ENCODE results near the gene HYAL1.

Gene HYAL1

GRCh38 chr3:50269977-50270413 is 33.4 kb downstream of the HYAL1 start:
- TF ChIP-seq, protein P1, sequence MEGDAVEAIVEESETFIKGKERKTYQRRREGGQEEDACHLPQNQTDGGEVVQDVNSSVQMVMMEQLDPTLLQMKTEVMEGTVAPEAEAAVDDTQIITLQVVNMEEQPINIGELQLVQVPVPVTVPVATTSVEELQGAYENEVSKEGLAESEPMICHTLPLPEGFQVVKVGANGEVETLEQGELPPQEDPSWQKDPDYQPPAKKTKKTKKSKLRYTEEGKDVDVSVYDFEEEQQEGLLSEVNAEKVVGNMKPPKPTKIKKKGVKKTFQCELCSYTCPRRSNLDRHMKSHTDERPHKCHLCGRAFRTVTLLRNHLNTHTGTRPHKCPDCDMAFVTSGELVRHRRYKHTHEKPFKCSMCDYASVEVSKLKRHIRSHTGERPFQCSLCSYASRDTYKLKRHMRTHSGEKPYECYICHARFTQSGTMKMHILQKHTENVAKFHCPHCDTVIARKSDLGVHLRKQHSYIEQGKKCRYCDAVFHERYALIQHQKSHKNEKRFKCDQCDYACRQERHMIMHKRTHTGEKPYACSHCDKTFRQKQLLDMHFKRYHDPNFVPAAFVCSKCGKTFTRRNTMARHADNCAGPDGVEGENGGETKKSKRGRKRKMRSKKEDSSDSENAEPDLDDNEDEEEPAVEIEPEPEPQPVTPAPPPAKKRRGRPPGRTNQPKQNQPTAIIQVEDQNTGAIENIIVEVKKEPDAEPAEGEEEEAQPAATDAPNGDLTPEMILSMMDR (IDR thresholded peaks at IDR 0.05): no peak

DNA sequence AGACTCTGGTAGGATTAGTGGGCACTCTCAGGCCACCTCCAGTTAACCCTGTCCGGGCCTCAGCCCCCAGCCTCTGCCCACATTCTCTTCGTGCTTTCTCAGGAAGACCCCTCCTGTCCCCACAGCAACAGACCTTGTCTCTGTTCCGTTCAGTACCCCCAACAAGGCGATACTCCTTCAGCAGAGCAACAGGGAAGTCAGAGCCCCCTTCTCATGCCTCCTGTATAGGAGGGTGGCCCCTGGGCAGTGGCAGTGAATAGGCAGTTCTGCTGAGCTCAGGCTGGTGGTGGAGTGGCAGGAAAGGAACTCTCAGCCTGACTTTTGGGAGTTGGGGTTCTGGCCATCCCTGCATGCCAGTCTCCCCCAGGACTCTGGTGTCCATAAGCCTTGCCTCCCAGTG is 33.9 kb downstream of the HYAL1 start:
- TF ChIP-seq, protein P1 (IDR thresholded peaks at IDR 0.05): no peak

DNA sequence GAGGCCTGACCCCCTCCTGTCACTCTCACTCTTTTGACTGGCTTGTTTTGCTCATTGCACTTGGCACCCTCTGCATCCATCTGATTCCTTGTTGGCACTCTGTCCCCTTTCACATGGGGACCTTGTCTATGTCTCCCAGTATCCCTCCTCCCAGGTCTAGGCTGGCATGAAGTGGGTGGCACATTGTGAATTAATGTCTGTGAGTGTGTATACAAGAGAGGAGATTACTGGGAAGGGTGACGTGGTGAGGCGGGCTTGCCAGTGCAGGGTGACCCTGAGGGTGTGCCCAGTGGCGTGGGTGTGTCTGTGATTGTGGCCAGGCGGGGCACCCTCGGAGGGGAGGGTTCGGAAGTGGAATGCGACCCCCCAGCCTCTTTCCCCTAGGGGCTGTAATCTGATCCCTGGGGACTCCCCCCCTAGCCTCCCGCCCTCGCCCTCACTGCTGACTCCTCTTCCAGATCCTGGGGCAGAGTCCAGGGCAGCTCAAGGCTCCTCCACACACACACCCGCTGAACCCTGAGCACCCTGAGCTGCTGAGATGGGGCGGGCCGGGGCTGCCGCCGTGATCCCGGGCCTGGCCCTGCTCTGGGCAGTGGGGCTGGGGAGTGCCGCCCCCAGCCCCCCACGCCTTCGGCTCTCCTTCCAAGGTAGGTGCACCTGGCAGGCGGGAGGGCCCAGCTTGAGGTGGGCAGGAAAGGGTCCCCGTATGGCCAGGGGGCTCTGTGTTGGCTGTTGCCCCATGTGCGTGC is 34.5 kb downstream of the HYAL1 start, which contains the start of gene SEMA3B:
Gene SEMA3B, plus strand, starts transcription at position 445 of the 749 bp plus-strand sequence. Its CDS starts 94 bp downstream, at position 539.
- TF ChIP-seq, protein P1 (IDR thresholded peaks at IDR 0.05): no peak

DNA sequence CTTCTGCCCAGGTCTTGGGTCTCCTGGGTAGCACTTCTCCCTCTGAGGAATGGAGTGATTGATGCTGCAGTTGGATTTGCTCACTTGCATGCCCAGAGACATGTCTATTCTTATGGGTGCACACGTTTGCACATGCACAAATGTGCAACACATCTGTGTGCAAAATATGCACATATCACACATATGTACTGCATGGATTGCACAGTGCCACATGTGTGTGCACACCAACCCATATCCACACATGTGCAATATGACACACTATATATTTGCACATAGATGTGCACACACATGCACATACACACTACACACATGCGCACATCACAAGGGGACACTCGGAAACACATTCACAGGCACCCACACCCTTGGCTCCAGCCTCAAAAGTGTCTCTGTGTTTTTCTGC is 35.1 kb downstream of the HYAL1 start:
- TF ChIP-seq, protein P1 (IDR thresholded peaks at IDR 0.05): no peak

- TF ChIP-seq, protein P1 (IDR thresholded peaks at IDR 0.05): no peak
These were observed 36.0 kb downstream of the HYAL1 start for GRCh38 chr3:50267280-50267913.

- TF ChIP-seq, protein P1 (IDR thresholded peaks at IDR 0.05): no peak
These were observed 36.5 kb downstream of the HYAL1 start for GRCh38 chr3:50266836-50267235.

DNA sequence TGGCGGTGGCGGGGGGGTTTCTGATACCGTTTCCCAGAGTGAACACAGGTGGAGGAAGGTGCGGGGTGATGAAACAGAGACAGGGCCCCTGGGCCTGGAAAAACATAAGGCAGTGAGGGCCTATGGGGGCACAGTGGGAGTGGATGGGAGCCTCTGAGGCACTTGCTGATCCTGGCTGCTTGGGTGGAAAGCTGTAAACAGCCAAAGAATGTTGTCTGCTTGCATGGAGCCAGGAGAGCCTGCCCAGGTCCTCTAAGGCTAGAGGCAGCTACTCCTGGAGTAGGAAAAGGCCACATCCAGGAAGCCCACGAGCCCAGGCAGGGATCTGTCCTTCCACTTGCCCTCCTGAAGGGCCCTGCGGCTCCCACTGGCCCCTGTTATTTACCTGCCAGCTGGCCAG is 37.4 kb downstream of the HYAL1 start:
- TF ChIP-seq, protein P1 (IDR thresholded peaks at IDR 0.05): no peak

Data from LNCAP (cell line).